Activated T-cell treated with anti-CD3 and anti-CD28 coated beads for 4 hours (primary cell): Measurements from ENCODE around the gene SYNE3.

Experiments
- DNase-seq: peaks from one replicate; pipeline ENCODE4 v3.0.0-alpha.2; 2020

The SYNE3 gene

GRCh38 chr14:95503365-95504134 lies 12.9 kb downstream of the SYNE3 start:
- DNase-seq: no peak

- no peak for DNase-seq
Measured at GRCh38 chr14:95502381-95502950, 14.0 kb downstream of the SYNE3 start.

GRCh38 chr14:95500772-95501401 lies 15.6 kb downstream of the SYNE3 start:
- no peak for DNase-seq

GRCh38 chr14:95500201-95500681 lies 16.2 kb downstream of the SYNE3 start:
- no peak for DNase-seq

- DNase-seq: no peak
Measured at GRCh38 chr14:95499354-95499750, 17.1 kb downstream of the SYNE3 start.

GRCh38 chr14:95498622-95499353 lies 17.7 kb downstream of the SYNE3 start:
- DNase-seq: no peak

- no peak for DNase-seq
Measured at GRCh38 chr14:95497561-95498011, 18.9 kb downstream of the SYNE3 start.

- no peak for DNase-seq
Measured at GRCh38 chr14:95496690-95497259, 19.7 kb downstream of the SYNE3 start.

- no peak for DNase-seq
Measured at GRCh38 chr14:95496111-95496681, 20.3 kb downstream of the SYNE3 start.

- DNase-seq: no peak
Measured at GRCh38 chr14:95495538-95496025, 20.9 kb downstream of the SYNE3 start.

GRCh38 chr14:95495076-95495475 lies 21.4 kb downstream of the SYNE3 start:
- DNase-seq: no peak

- no peak for DNase-seq
Measured at GRCh38 chr14:95494456-95494855, 22.0 kb downstream of the SYNE3 start.

- DNase-seq: no peak
Measured at GRCh38 chr14:95493976-95494375, 22.5 kb downstream of the SYNE3 start.

GRCh38 chr14:95493503-95493902 lies 22.9 kb downstream of the SYNE3 start:
- DNase-seq: no peak

- DNase-seq: no peak
Measured at GRCh38 chr14:95491936-95492608, 24.4 kb downstream of the SYNE3 start.

GRCh38 chr14:95490727-95491451 lies 25.6 kb downstream of the SYNE3 start:
- DNase-seq: no peak

GRCh38 chr14:95490138-95490509 lies 26.3 kb downstream of the SYNE3 start:
- DNase-seq: no peak

GRCh38 chr14:95489214-95490137 lies 27.0 kb downstream of the SYNE3 start:
- no peak for DNase-seq

GRCh38 chr14:95488376-95489213 lies 27.9 kb downstream of the SYNE3 start:
- no peak for DNase-seq
